B cell (primary cell): ENCODE data around the gene GDF7. TPM values are rescaled to one million over a fixed set of nuclear protein-coding genes. Genes with fewer than 3 reads are reported as not detected.
A peak's percentile ranks its signal among the peaks of the same experiment; 100 is the strongest.

Experiments used
- ATAC-seq: fragments of 200-7000 bp; cut with Tn5 transposase; one replicate; pipeline ENCODE4 v1.10.0; 2021; ENCODE audit warnings: low read depth, mild to moderate bottlenecking, moderate number of reproducible peaks, moderate library complexity
- CTCF ChIA-PET: fragments of 350-600 bp; sonication (Branson Sonifier 250); formaldehyde crosslinking; loops from one replicate; lab custom pipeline; 2021; ENCODE audit warnings: antibody characterized with exemption, inconsistent platforms; lab: Charles Lee
- POLR2A ChIA-PET: fragments of 350-600 bp; sonication (Branson Sonifier 250); formaldehyde crosslinking; loops from one replicate; lab custom pipeline; 2021; ENCODE audit warnings: antibody characterized with exemption; lab: Charles Lee
- DNase-seq: peaks from one replicate; pipeline ENCODE4 v3.0.0; 2013
- H2AFZ ChIP-seq: 2 replicates; pipeline ENCODE4 v1.6.1; 2012; ENCODE audit warnings: mild to moderate bottlenecking, low read depth, low read length; ENCODE audit not compliant: insufficient read depth, poor library complexity, severe bottlenecking
- H3K27ac ChIP-seq, 2 donors: 1 replicate in 1 of 2; 2 replicates in 1 of 2; pipeline ENCODE4 v1.5.1; 2012 to 2013; ENCODE audit warnings: low read length in 2 of 2, mild to moderate bottlenecking in 2 of 2, moderate library complexity in 1 of 2
- H3K27me3 ChIP-seq, 4 experiments: fragments of 200-600 bp in 1 of 4; sonication (generic) in 1 of 4; replicated peaks in 1 of 4; 1 replicate in 2 of 4; 2 replicates in 2 of 4; pipeline versions ENCODE4 v1.6.1 to v1.7.0; 2013 to 2016; ENCODE audit warnings: low read length in 3 of 4, mild to moderate bottlenecking in 2 of 4, mixed read lengths in 1 of 4, moderate library complexity in 1 of 4; ENCODE audit not compliant: insufficient read depth in 4 of 4, control insufficient read depth in 3 of 4; ENCODE audit errors: control extremely low read depth in 1 of 4
- H3K36me3 ChIP-seq, 2 experiments: replicated peaks in 1 of 2; 1 replicate in 1 of 2; 2 replicates in 1 of 2; pipeline versions ENCODE4 v1.6.1 to v1.7.1; 2013; ENCODE audit warnings: low read length in 1 of 2; ENCODE audit not compliant: insufficient read depth in 2 of 2, control insufficient read depth in 1 of 2; ENCODE audit errors: control extremely low read depth in 1 of 2, extremely low read depth in 1 of 2
- H3K4me1 ChIP-seq, 2 donors: fragments of 200-600 bp in 1 of 2; sonication (generic) in 1 of 2; 1 replicate in 1 of 2; 2 replicates in 1 of 2; pipeline versions ENCODE4 v1.5.1 to v1.6.1; 2013 to 2017; ENCODE audit warnings: low read length in 2 of 2; ENCODE audit not compliant: control insufficient read depth in 2 of 2, insufficient read depth in 2 of 2
- H3K4me2 ChIP-seq: replicated peaks from 2 replicates; pipeline ENCODE3; 2012; ENCODE audit warnings: mild to moderate bottlenecking, low read depth, low read length; ENCODE audit not compliant: poor library complexity, severe bottlenecking
- H3K4me3 ChIP-seq, 5 experiments: fragments of 200-600 bp in 1 of 5; sonication (generic) in 1 of 5; 1 replicate in 3 of 5; 2 replicates in 2 of 5; pipeline versions ENCODE4 v1.5.1 to v1.7.0; 2011 to 2016; ENCODE audit warnings: low read length in 4 of 5, mild to moderate bottlenecking in 4 of 5, low read depth in 2 of 5, control low read depth in 1 of 5, moderate library complexity in 1 of 5; ENCODE audit not compliant: insufficient read depth in 1 of 5; ENCODE audit errors: control extremely low read depth in 1 of 5, extremely low read depth in 1 of 5
- H3K79me2 ChIP-seq: fragments of 200-600 bp; sonication (generic); one replicate; pipeline ENCODE4 v1.6.0; 2016; ENCODE audit warnings: low read length; ENCODE audit not compliant: control insufficient read depth, insufficient read depth
- H3K9ac ChIP-seq: fragments of 200-600 bp; sonication (generic); 2 replicates; pipeline ENCODE4 v1.6.1; 2017; ENCODE audit warnings: mild to moderate bottlenecking, low read length, moderate library complexity
- H3K9me3 ChIP-seq, 3 donors: one replicate each; pipeline versions ENCODE4 v1.6.1 to v1.7.1; 2013; ENCODE audit warnings: low read length in 2 of 3; ENCODE audit not compliant: control insufficient read depth in 2 of 3, insufficient read depth in 1 of 3; ENCODE audit errors: control extremely low read depth in 1 of 3
- H4K20me1 ChIP-seq: 2 replicates; pipeline ENCODE4 v1.6.0; 2012; ENCODE audit warnings: mild to moderate bottlenecking, low read length; ENCODE audit not compliant: insufficient read depth, control insufficient read depth, poor library complexity, severe bottlenecking
- H3K27ac Mint-ChIP-seq: one replicate; pipeline ENCODE4 v1.8.0; 2021; ENCODE audit warnings: mixed read lengths
- H3K27me3 Mint-ChIP-seq: one replicate; pipeline ENCODE4 v1.8.0; 2021; ENCODE audit warnings: mixed read lengths
- H3K4me1 Mint-ChIP-seq: one replicate; pipeline ENCODE4 v1.8.0; 2021; ENCODE audit warnings: mixed read lengths
- H3K4me3 Mint-ChIP-seq: one replicate; pipeline ENCODE4 v1.8.0; 2021; ENCODE audit warnings: mixed read lengths
- H3K9me3 Mint-ChIP-seq: one replicate; pipeline ENCODE4 v1.8.0; 2022; ENCODE audit warnings: mixed read lengths; ENCODE audit not compliant: insufficient read depth
- CTCF ChIP-seq: fragments of 200-600 bp; IDR thresholded peaks from one replicate; pipeline ENCODE4 v1.8.0; 2022; ENCODE audit warnings: antibody characterized with exemption, mild to moderate bottlenecking
- EZH2 ChIP-seq: IDR thresholded peaks from 2 replicates; pipeline ENCODE4 v1.6.1; 2012; ENCODE audit warnings: borderline replicate concordance, low read depth, mild to moderate bottlenecking, moderate library complexity, low read length; ENCODE audit not compliant: insufficient read depth, poor library complexity, severe bottlenecking
- whole genome bisulfite sequencing: methylation state at CpG from one replicate; pipeline ENCODE4 v1.1.5; 2013; ENCODE audit warnings: missing lambda C conversion rate; ENCODE audit not compliant: insufficient coverage; 5-methylcytosine and 5-hydroxymethylcytosine counted together
- intact Hi-C: fragments of 100-400 bp; cut with micrococcal nuclease; formaldehyde crosslinking; loops from one replicate; pipeline ENCODE4 v1.10.0; 2022
- polyA plus RNA-seq: library from polyadenylated mRNA; depleted of rRNA; stranded (reverse); fragments of >200 nt; gene quantifications from 2 replicates; pipeline ENCODE4 v1.2.3, GENCODE V29; 2012
- total RNA-seq, 2 donors: library from RNA; stranded (reverse); fragments of 120-200 nt in 1 of 2; gene quantifications; 1 replicate in 1 of 2; 2 replicates in 1 of 2; pipeline versions ENCODE4 v1.2.3 to v1.2.4, GENCODE V29; 2013 to 2022

Gene GDF7
- total and polyA plus RNA-seq, 2 donors (not counting 1 experiment from before 2014, with no cell fraction given), result 7.0 to 15.3 TPM

GRCh38 chr2:20674974-20675679, 8.2 kb downstream of the GDF7 start:
- Histone ChIP-seq H3K9me3 (peaks cover 0 to 11% (median 0%) of the 10 kb centered on the region in 3 donors), H3K4me3 (peak overlapping the region in 1 of 5 experiments; percentile 15), H3K4me2 (peak overlapping the region; percentile 53), H2AFZ (no peak overlapping the region), H3K9ac (no peak overlapping the region), H3K36me3 (peaks cover 0 to 17% of the 10 kb centered on the region in 2 experiments), H3K4me1 (peaks cover 35 to 88% of the 10 kb centered on the region in 2 donors), H3K27me3 (peaks cover 0 to 19% (median 6%) of the 10 kb centered on the region in 4 experiments), H4K20me1 (no peaks in the 10 kb centered on the region), H3K79me2 (no peaks in the 10 kb centered on the region), H3K27ac (peak overlapping the region; percentile 60 to 82)
- ATAC-seq (no peak), DNase-seq (peak; percentile 9)
- Mint-ChIP-seq H3K27ac (peak overlapping the region; percentile 98), H3K27me3 (no peaks in the 10 kb centered on the region), H3K4me3 (peak overlapping the region; percentile 80), H3K4me1 (peaks cover 59% of the 10 kb centered on the region), H3K9me3 (no peaks in the 10 kb centered on the region)
- POLR2A ChIA-PET, result interaction anchor here (1.2 to 3.2 kb wide), 3 partner anchors 8 to 228 kb away, joined by 5 to 74 read pairs (median 19); partner anchors contain the start of genes GDF7 and RHOB
- CTCF ChIA-PET, result interaction anchor here (0.9 to 8.8 kb wide), 14 partner anchors 9 to 322 kb away, joined by 3 to 160 read pairs (median 5); partner anchors contain the start of genes GDF7, HS1BP3, LDAH and RHOB
- intact Hi-C loops, result loop anchor here (5.0 kb wide), 1 partner anchor 147 kb away; the partner anchor contains the start of gene LDAH
- TF ChIP-seq CTCF (no peak), EZH2 (no peak)
- 47% methylated on average over 16 of the region's 16 CpGs for WGBS
